ES-I3 (cell line): ENCODE data around the gene TECTB.

ENCODE experiments used
- H3K36me3 ChIP-seq: 2 replicates; pipeline ENCODE4 v1.6.1; 2013; ENCODE audit warnings: mild to moderate bottlenecking, low read length, control low read depth, moderate library complexity; ENCODE audit not compliant: insufficient read depth
- H3K4me1 ChIP-seq: 2 replicates; pipeline ENCODE4 v1.6.1; 2013; ENCODE audit warnings: mild to moderate bottlenecking, control low read depth, low read length; ENCODE audit not compliant: insufficient read depth
- H3K9ac ChIP-seq: 2 replicates; pipeline ENCODE4 v1.6.1; 2013; ENCODE audit warnings: low read depth, mild to moderate bottlenecking, low read length, moderate library complexity
- H3K9me3 ChIP-seq: 2 replicates; pipeline ENCODE4 v1.6.1; 2013; ENCODE audit warnings: mild to moderate bottlenecking, low read length, moderate library complexity; ENCODE audit not compliant: control insufficient read depth, insufficient read depth

TECTB gene

DNA sequence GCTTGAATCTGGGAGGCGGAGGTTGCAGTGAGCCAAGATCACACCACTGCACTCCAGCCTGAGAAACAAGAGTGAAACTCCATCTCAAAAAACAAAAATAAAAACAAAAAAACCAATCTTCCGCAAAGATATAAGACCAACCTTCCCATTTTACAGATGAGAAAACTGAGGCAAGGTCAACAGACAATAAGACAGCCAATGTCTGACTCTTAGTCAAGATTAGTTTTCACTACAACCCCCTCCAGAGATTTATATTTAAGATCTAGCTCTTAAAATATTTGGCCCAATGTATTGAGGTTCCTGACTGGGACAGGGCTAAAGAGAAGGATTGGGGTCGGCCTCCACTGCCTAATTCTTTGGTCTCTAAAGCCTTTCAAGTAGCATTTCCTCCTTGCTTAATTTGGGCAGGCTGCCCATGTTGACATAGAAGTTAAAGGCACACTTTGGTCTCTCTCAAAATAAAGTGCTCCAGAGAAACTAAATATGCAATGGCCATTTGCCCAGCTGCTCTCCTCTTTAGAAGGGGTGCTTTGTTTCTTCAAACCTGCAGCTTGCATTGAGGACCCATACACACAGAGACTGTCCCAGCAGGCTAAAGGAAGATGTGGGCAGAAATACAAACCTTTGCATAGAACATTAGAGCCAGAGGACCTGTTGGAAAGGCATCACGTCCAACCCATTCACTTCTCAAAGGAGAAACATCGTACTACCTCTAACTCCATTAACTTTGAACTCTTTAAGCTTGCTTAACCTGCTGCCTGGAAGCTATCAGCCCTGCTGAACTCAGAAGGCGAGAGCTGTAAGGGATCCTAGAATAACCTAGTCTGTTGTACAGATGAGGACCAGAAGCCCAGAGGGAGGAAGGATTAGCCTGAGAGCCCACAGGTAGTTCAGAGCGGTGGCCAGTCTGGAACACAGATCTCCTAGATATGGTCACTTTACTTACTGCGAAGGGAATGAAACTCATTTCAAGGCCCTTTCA lies 3.9 kb downstream of the TECTB start:
- H3K36me3 ChIP-seq = no peaks in the 10 kb centered on the region
- no peaks in the 10 kb centered on the region for H3K4me1 ChIP-seq
- H3K9me3 ChIP-seq = no peaks in the 10 kb centered on the region
- no peak overlapping the region for H3K9ac ChIP-seq

DNA sequence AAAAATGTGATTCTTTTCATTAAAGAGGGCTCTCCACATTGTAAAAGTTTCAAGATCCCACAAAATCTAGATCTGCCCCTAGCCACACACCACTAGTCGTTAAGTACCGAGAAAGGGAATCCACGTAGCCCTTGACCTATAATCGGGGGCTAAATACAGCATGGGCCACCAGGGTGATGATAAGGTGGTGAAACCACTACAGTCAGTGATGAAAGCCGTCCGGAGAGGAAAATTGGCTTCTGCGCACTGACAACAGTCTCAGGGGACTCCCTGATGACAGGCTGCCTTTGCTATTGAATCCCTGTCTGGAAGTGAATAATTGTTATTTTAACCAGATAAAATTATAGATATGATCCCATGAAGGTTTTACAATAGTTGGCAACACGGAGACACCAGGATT lies 4.6 kb downstream of the TECTB start:
- Histone ChIP-seq H3K36me3 (no peaks in the 10 kb centered on the region), H3K4me1 (no peaks in the 10 kb centered on the region), H3K9ac (no peak overlapping the region), H3K9me3 (no peaks in the 10 kb centered on the region)

DNA sequence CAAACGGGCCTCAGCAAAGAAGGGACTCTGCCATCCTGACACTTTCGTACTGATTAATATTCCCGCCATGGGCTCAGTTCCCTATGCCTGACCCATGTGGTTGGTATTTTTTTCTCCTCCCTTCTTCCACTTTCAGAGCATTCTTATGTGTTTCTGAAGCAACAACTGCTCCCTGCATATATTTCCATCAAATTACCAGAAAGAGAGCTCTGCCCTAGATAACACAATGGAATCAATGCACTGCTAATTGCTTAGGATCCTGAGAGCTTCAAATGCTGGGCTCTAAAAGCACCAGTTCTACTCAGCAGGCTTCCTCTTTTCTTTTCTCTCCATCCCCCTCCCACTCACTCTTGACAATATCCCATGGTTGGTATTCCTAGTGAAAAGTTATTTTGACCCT lies 5.3 kb downstream of the TECTB start:
- no peaks in the 10 kb centered on the region for H3K9me3 ChIP-seq
- H3K9ac ChIP-seq = no peak overlapping the region
- no peaks in the 10 kb centered on the region for H3K4me1 ChIP-seq
- no peaks in the 10 kb centered on the region for H3K36me3 ChIP-seq

DNA sequence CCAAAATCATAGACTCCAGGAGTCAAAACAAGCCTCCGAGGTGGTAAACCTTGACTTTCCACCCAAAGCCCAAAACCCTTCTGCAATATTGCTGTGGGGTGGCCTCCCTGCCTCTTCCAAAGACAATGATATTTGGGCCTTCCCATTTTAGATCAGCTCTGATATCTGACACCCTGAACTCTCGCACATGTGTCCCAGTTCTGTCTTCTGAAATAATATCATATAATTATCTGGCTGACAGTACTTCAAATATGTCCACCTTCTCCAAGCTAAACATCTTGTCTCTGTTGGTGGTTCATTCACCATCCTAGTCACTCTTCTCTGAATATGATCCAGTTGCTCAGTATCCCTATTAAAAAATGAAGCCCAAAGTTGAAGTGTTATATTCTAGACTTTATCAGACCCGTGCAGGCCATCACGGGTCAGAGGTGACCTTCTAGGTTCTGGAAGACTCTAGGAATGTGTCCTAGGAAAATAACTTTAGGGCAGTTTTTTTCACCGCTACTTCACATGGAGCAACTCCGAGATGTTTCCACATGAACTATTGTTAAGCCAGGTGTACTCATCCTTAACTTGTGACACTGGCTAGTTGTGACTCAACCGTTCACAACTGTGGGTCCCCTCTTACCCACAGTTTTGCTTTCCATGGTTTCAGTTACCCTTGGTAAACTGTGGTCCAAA lies 6.3 kb downstream of the TECTB start:
- no peak overlapping the region for H3K9ac ChIP-seq
- H3K36me3 ChIP-seq = no peaks in the 10 kb centered on the region
- H3K9me3 ChIP-seq = no peaks in the 10 kb centered on the region
- no peaks in the 10 kb centered on the region for H3K4me1 ChIP-seq

DNA sequence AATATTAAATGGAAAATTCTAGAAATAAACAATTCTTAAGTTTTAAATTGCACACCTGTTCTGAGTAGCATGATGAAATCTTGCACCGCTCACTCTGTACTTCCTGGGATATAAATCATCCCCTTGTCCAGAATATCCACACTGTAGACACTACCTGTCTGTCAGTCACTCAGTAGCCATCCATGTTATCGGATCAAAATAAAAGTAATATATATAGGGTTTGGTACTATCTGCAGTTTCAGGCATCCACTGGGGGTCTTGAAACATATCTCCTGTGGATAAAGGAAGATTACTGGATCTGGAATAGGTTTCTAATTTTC lies 6.8 kb downstream of the TECTB start:
- Histone ChIP-seq H3K4me1 (no peaks in the 10 kb centered on the region), H3K9ac (no peak overlapping the region), H3K9me3 (no peaks in the 10 kb centered on the region), H3K36me3 (no peaks in the 10 kb centered on the region)

DNA sequence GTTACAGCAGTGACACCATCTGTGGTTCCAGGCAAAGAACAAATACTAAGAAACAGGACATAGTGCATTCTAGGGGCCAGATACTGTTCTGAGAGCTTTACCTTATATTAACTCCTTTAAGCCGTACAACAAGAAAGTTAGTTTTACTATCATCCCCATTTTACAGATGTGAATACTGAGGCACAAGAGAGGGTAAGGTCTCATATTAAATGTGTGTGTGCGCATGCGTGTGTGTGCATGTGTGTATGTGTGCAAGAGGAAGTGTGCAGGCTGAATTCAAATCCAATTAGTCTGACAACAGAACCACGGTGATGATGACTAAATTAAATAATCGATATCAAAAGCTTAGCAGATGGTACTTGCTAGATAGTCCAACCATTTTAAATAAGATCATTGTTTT lies 11.0 kb downstream of the TECTB start:
- no peaks in the 10 kb centered on the region for H3K36me3 ChIP-seq
- no peak overlapping the region for H3K9ac ChIP-seq
- no peaks in the 10 kb centered on the region for H3K4me1 ChIP-seq
- H3K9me3 ChIP-seq = no peaks in the 10 kb centered on the region

DNA sequence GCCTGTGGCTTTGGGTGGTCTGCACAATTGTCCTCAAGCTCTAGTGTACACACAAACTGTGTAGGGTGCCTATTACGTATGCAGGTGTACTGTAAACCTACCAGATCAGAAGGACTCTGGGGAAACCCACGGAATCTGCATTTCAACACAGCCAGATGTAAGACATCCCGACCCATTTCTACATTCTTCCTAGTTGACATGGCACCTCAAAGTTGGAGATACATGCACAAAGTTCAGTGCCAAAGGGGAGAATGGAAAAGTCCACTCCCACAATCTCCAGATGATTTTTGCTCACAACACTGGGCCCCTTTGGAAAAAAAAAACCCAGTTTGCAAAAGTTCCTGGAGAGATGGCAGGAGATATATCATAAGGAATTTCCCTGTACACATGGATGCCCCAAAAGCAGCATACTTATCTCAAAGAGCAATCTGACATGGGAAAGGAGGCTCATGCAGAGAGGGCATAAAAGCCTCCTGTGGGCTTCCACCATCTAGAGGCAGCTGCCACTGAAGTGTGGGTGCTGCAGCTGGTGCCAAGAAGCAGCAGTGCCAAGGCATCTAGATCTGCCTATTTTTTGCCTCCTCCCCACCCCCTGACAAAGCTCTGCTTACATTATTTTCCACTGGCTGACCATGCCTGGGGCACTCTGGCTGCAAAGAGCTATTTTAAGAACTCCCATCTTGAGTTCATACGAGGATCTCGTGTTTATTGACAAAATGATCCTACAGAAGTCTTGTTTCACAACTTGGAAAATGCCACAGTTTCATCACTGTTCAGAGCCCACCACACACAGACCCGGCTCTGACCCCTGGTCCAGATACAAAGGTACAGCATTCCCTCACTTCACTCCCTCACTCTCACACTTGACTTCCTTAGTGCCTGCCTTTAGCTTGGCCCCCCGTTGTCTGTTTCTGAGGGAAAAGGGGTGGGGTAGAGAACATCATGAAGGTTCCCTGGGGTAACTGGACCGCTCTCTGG lies 12.9 kb downstream of the TECTB start:
- no peaks in the 10 kb centered on the region for H3K4me1 ChIP-seq
- H3K9ac ChIP-seq = no peak overlapping the region
- H3K9me3 ChIP-seq = no peaks in the 10 kb centered on the region
- no peaks in the 10 kb centered on the region for H3K36me3 ChIP-seq

DNA sequence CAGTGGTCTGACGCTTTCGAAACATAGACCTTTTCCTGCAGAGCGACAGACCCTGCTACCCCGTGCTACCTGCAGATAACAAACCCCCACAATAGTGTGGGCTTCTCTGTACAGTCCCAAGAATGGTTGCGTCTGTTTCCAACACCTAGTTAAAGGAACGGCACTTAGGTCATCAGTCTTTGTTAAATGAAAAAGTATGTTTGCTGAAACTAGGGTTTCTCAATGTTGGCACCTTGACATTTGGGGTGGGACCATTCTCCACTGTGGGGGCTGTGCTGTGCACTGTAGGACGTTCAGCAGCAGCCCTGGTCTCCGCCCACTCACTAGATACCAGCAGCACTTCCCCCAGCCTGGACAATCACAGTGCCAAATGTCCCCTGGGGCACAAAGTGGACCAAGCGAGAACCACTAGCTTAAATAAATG lies 13.7 kb downstream of the TECTB start:
- H3K9ac ChIP-seq = no peak overlapping the region
- H3K36me3 ChIP-seq = no peaks in the 10 kb centered on the region
- H3K4me1 ChIP-seq = no peaks in the 10 kb centered on the region
- H3K9me3 ChIP-seq = no peaks in the 10 kb centered on the region

DNA sequence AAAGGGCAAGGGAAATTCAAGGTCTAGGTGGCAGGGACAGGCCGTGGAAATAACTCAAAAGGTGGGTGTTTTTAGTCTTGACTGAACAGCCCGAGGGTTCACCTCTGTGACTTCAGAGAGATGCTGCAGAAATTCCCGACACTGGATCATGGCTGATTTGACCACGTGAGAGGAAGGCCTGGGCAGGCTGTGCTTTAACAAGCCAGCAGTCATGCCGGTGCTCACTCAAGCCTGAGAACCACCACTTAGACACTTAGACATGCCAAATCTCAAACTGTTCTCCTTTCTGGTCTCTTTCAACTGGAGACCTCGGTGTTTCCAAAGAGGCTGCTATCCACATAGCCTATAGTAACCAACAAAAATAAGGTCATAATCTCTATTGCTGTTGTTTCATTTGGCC lies 15.4 kb downstream of the TECTB start:
- no peaks in the 10 kb centered on the region for H3K36me3 ChIP-seq
- no peak overlapping the region for H3K9ac ChIP-seq
- no peaks in the 10 kb centered on the region for H3K4me1 ChIP-seq
- peaks cover 2% of the 10 kb centered on the region; the same call in 1 of the 2 replicates for H3K9me3 ChIP-seq

DNA sequence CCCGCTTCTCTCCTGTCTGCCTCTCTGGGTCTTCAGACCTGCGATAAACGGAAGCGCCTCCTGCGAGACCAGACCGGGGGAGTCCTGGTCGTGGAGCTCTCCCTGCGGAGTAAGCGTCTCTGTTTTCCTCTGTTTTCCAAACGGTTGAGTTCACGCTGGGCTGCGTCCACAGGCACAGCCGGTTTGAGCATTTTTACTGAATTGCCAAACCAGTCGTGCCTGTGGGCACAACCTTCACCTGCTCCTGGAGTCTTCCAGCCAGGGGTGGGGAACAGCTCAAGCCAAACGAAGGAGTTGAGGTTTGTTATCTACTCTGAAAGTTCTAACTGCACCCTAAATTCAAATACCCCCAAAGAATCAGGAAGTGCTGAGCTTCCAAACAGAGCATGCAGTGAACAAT lies 16.3 kb downstream of the TECTB start:
- Histone ChIP-seq H3K9me3 (peaks cover 3% of the 10 kb centered on the region; the same call in 1 of the 2 replicates), H3K4me1 (no peaks in the 10 kb centered on the region), H3K9ac (no peak overlapping the region), H3K36me3 (no peaks in the 10 kb centered on the region)

DNA sequence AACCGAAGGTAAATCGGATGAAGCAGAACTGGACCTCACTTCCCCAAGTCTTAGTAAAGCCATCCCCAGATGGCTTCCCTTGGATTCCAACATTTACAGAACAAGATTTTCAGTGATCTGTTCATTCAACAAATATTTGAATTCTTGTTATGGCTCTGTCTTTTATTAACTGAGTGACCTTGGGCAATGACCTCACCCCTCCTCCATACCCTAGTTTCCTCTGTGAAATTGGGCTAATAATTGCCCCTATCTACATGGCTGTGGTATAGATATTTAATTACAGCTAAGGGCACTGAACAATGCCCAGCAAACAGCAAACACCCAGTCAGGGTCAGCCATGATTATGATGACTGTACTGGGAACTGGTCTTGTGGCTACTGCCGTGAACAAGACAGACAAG lies 19.1 kb downstream of the TECTB start:
- Histone ChIP-seq H3K36me3 (no peaks in the 10 kb centered on the region), H3K9me3 (peaks cover 3% of the 10 kb centered on the region; the same call in 1 of the 2 replicates), H3K9ac (no peak overlapping the region), H3K4me1 (peaks cover 3% of the 10 kb centered on the region)

DNA sequence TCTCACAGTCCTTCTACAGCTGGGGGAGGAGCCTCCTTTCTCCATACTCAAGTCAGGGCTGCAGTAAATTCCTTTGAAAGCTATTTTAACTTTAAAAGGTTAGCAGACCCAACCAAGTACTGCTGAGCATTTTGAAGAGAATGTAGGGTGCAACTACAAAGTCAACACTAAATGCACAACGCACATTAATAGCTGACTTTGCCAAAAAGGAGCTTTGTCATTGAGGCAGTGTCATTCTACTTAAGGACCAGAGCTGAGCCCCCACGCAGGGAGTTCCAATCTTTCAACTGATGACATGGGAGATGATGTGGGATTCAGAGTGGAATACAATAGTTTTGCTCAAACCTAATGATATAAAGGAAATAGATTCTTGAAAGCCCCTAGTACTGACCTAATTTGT lies 20.3 kb downstream of the TECTB start:
- Histone ChIP-seq H3K36me3 (no peaks in the 10 kb centered on the region), H3K4me1 (peaks cover 7% of the 10 kb centered on the region), H3K9me3 (peaks cover 3% of the 10 kb centered on the region; the same call in 1 of the 2 replicates), H3K9ac (no peak overlapping the region)

DNA sequence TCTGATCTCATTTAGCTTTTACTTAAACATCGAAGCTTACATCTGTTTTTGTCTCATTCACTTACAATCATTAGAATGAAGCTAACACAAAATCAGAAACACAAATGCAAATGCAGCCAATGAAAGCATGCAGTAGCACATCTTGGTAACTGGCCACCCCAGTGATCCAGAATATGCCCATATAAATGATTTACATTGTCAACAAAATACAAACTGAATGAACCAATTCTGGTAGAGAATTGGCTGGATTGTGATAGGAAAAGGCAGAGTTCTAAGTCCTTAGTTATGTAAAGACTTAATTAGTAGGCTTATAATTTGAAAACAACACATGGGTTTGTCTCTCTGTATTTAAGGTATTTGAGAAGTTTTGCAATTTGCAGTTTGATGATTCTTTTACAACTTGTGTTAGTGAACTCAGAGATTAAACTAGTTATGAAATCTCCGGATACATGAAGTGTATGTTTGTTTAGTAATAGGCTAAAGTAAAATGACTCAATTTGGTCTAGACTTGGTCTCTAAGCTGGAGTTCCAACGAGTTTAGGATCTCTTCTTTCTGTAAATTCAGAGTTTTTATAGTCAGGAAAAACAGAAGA lies 21.2 kb downstream of the TECTB start:
- Histone ChIP-seq H3K9me3 (peaks cover 3% of the 10 kb centered on the region; the same call in 1 of the 2 replicates), H3K4me1 (peaks cover 7% of the 10 kb centered on the region), H3K9ac (no peak overlapping the region), H3K36me3 (no peaks in the 10 kb centered on the region)
